ENCODE results near the gene STX16.

Gene STX16

GRCh38 chr20:58618351-58619076 is 32.6 kb upstream of the STX16 start:
- peak; percentile 40 for DNase-seq (ENCODE audit: low read depth)

- no peak for DNase-seq (ENCODE audit: low read depth)
Observed at GRCh38 chr20:58619077-58619863, 31.8 kb upstream of the STX16 start.

DNA sequence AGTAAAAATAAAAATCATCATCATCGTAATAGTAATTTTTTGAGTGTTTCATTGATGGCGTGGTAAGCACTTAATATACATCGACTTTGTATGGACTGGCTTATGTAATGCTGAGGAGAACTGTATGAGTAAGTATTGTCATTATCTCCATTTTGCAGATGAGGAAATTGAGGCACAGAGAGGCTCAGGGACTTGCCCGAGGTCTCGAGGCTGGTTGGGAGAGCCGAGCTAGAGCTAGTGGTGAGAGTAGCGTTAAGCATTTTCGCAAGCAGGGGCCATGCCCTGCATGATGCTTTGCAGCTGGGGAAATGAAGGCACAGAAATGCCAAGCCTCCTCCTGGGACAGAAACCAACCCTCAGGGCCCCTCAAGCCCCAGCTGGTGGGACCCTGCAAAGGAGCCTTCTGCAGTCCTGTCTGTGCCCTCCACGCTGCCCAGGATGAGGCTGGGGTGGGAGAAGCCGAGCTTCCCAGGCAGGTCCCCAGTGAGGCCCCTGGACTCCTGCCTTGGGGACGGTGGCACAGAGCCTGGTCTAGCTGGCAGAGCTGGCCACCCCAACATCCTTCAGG is 31.1 kb upstream of the STX16 start:
- DNase-seq (ENCODE audit: low read depth): no peak

- no peak for DNase-seq (ENCODE audit: low read depth)
Observed at GRCh38 chr20:58621906-58622548, 29.1 kb upstream of the STX16 start.

DNA sequence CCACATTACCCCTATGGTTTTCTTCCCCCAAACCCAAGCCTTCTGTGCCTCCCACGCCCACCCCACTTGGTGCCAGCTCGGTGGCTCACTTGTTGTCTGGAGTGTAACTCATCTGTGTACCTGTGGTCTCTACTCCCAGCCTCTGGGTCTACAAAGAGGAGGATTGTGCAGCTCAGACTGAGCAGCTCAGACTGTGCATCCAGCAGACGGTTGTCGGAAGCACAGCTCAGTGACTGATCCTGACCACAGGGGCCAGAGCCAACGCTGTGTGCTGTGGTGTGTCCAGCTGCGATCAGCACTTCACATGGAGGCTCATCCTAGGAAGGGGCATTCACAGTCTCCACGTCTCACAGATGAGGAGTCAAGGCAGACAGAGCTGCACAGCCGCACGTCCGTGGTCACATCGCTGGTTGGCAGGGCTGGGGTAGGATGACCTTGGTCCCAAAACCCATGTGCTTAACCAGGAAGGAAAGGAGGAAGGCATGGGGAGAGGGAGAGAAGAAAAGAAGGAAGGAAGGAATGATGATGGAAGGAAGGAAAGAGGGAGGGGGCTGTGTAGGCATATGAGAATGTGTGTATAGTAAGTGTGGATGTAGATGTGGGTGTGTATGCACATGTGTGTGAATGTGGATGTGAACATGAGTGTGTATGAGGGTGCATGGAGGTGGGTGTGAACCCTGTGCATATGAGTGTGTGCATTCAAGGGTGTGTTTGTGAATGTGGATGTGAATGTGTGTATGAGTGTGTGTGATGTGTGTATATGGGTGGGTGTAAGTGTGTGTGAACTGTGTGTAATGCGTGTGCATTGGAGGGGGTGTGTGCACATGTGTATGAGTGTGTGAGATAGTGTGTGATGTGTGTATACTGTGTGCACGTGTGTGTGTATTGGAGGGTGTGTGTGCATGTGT is 28.2 kb upstream of the STX16 start:
- peak; percentile 24 for DNase-seq (ENCODE audit: low read depth)

DNA sequence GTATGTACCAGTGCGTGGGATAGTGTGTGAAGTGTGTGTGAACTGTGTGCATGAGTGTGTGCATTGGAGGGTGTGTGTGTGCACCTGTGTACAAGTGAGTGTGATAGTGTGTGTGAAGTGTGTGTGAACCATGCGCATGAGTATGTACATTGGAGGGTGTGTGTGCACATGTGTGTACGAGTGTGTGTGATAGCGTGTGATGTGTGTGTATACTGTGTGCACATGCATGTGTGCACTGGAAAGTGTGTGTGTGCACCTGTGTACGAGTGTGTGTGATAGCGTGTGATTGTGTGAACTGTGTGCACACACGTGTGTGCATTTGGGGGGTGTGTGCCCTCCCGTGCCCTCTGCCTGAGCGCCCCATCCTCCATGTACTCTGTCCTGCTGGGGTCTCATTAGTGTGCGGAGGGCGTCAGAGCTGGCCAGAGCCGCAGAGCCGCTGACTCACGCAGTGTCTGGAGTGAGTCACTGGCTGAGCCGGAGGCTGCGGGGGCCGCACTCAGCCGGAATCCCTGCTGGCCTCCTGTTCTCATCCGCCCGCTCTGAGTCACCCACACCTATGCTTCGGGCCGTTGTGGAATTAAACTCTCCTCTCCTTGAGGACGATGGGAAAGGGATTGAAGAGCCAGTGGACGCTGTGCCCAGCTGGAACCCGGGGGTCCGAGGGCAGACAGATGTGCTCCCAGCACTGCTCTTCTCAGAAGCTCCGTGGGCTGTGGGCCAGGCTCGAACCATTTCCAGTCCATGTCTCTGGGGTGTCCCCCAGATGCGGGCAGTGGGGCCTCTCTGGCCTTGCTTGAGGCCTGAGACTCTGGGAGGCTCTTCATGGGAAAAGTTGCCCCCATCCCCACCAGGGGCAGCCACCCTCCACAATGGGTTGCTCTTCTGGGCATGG is 27.3 kb upstream of the STX16 start:
- DNase-seq (ENCODE audit: low read depth): peak; percentile 84

DNA sequence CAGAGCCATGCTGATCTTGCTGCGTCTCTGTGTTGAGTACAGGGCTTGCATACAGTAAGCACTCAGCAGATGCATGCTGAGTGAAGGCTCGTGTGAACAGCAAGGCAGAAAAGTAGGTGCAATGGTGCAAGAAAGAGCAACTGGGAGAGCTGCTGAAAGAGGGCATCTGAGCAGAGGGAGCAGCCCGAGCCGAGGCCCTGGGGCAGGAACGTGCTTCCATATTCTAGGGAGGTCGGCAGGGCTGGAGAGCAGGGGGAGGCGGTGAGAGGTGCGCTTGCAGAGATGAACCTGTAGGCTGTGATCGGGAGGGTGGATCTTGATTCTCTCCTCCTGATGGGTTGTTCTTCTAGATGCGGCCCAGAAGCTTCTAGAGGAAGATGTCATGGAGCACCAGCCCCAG is 26.4 kb upstream of the STX16 start:
- DNase-seq (ENCODE audit: low read depth): no peak

- no peak for DNase-seq (ENCODE audit: low read depth)
Observed at GRCh38 chr20:58625585-58625984, 25.5 kb upstream of the STX16 start.

DNA sequence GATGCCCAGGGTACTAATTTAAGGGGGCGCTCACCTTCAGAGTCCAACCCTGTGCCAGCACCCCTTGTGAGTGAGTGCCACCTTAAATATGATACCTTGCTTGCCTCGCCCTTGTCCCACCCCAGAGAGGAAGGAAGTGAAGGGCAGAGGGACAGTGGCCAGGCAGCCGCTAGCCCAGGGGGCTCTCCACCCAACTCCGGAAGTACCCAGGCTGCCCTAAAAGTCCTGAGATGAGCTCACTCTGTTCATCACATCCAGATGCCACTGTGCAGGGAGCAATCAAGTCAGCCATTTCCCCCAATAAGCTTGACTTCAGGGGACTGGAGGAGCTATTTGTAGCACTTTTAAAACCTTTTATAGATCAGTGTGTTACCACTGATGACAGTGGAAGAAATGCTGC is 25.0 kb upstream of the STX16 start:
- DNase-seq (ENCODE audit: low read depth): no peak

DNA sequence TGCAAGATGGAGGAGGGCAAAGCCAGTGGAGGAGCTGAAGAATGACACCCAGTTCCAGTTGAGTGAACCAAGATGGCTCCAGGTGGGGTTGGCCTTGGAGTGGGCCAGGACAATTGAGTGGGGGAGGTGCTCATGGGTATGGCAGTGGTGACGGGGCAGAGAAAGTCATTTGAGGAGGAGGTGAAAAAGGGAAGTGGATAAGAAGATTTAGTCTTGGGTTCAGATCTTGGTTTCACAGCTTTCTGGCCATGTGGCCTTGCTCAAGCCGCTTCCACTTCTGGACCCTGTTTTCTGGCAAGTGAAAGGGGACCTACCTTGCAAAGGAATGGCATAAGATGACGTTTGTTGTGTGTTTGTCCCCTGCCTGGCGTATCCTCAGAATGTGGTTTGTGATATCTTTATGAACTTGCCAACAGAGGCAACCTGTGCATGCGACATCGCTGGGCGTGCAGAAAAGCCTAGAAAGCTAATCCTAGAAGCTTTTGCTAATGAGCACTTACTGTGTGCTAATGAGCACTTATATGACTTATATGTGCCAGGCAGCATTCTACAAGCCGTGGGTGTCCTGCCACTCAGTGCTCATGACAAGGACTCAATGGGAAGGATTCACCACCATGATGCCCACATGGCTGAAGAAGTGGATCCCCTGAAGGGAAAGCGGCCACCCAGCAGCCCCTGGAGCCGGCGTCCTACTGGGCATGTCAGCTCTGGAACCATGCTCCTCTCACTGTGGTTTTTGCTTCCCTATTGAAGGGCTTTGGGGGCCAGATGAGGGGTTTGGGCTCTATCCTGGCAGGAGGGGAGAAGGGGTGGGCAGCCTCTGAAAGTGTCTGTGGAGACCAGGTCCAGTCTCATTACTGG is 23.6 kb upstream of the STX16 start:
- DNase-seq (ENCODE audit: low read depth): no peak

DNA sequence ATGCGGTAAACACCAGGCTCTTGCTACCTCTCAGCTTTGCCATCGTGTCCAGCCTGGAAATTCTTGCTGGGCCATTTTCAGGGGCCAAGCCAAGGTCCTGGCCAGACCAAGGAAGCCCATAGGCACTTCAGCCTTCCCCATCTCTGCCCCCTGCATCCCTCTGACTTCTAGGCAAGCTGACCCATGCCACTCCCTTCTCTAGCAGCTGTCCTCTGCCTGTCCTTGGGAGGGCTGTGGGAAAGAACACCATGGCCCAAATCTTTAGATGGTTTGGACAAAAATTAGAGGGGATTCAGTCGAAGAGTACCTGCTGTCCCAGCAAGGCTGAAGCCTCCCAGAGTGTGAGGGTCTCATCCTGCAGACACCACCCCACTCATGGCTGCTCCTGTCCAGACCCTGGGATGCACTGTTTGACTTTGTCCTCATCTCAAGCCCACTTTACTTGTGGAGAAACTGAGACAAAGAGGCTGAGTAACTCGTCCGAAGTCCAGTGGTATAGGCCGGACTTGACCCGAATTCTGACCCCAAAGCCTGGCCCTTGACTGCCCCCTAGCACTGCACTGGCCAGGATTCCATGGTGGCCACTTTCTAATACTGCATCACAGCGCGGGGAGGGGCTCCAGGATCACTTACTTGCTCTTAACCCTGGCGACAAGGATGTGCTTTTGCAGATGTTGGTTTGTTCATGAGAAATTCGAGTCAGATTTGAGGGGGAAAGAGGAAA is 22.4 kb upstream of the STX16 start:
- DNase-seq (ENCODE audit: low read depth): no peak

DNA sequence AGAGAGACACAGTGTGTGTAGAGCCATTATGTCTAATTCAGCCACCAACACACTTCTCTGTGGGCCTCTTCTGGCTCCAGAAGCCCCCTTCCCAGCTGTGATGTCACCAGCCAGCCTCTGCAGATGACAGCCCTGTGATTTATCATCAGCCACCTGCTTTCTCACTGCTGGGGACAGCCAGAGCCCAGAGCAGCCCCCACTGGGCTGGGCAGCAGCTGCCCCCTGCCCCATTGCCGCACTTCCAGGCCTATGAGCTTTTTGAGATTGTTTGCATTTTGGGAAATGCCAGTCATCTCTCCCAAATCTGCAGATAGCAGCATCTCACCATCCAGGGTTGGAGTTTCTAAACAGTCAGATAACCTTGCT is 21.9 kb upstream of the STX16 start:
- no peak for DNase-seq (ENCODE audit: low read depth)

DNA sequence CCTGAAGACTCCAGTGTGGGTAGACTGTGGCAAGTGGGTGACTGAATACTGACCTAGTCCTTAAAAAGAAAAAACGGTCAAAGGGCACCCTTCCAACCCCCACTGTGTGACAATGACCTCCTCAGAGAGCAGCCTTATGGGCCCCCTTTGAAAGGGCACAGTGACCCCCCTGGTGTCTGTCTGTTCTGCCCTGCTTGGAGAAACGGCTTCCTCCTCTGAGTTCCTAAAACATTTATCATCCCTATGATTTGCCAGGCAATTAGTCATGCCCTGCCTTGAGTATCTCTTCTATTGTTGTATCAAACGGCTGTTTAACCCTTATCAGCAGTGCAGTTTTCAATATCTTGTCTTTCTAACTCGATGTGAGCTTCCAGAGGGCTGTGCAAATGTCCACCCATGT is 21.0 kb upstream of the STX16 start:
- DNase-seq (ENCODE audit: low read depth): peak; percentile 36

DNA sequence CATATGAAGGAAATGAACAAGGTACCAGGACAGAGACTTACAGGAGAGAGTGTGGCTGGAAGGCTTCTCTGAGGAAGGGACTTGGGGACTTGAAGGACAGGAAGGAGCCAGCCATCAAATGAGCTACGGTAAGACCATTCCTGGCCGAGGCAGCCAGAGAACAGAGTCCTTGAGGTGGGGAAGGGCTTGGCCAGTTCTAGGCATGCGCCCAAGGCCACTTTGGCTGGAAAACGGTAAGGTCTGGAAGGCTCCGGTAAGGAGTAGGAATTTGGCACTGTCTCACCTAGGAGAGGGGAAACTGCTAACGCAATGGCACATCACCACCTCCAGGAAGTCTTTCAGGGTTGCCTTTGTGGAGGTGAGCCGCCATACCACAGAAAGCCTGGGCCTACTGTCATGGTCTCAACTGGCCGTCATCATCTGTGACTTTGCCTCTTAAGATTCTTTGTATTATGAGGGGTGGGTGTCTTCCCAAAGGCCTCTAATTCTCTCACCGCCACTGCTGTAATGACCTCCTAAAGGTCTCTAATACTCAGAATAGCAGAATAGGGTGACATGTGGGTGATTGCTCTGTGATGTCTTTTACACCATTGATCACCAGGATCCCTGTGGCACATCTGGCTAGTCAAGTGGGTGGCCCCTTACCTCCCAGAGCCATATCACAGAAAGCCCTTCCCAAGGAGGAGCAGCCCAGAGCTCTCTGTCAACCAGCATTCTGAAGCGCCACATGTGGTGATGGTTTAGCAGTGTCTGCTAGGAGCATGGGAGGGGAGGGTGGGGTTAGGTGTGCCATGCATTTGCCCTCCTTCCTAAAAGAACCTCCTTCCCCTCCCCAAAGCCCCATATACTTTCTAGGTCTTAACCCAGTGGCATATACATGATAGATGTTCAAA is 17.7 kb upstream of the STX16 start:
- no peak for DNase-seq (ENCODE audit: low read depth)

GRCh38 chr20:58634059-58634458 is 17.0 kb upstream of the STX16 start:
- no peak for DNase-seq (ENCODE audit: low read depth)

DNA sequence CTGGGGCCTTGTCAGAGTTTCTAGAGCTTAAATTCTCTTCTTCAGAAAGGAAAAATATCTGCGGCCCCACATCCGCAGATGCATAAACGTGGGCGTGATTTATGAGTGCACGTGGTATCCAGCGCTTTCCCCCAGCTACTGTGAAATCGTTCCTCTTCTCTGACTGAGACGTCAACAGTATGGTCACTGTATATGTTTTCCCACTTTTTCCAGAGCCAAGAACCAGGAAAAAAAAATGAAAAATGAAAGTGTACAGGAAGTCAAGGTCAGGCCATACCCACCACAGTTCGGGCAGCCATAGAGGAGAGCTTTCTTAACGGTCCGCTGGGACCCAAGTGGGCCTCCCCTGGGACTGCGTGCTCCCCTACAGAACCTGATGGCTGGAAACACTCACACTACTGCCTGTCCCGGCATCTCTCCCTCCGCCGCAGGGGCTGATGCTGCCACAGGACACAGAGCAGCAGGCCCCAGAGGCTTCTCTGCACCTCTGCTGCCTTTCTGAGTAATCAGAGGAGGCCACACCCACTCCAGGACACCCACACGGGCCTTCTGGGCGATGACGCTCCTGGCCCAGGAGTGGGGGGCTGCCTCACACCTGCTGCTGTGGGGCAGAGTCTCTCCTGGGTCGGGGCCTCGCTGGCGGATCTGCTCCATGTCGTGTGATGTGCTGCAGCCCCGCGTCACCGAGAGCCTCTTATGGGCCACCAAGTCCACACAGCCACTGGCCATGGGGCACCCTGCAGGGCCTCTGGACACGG is 16.4 kb upstream of the STX16 start:
- no peak for DNase-seq (ENCODE audit: low read depth)

GRCh38 chr20:58635279-58635665 is 15.8 kb upstream of the STX16 start:
- DNase-seq (ENCODE audit: low read depth): no peak

Measured in non-pigmented ciliary epithelial cell (primary cell).